ENCODE results near the gene BCL2L2.

BCL2L2 gene

DNA sequence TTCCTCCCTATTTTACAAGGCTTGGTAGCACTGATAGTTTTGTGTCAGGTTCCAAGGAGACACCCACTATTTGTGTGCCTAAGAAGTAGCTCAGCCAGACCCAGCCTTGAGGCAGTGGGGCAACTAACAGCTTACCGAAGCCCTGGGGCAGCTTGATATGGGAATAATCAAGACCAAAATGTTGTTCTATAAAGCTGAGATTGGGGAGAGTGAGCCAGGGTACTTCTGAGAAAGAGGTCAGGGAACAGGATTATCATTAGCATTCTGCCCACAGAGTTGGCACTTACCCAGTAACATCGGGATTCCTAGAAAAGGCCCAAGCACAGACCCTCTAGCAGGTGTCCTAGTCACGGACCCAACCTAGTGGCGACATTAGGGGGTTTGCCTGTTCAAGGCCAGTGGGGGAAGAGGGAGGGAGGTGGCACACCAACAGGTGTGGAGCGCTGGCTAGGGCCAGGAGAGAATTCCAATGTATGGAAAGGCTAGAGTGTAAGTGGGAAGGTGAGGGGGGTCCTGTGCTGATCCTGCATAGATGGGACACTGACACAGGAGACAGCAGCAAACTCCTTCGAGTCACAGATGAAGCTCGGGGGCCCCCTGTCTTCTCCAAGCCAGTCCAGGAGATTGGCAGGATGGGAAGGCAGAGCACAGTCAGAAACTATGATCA, 8.9 kb upstream of the BCL2L2 start:
- peaks cover 4 to 24% of the 10 kb centered on the region in 2 experiments for H3K36me3 ChIP-seq (ENCODE audit: control insufficient read depth in 2 of 2, insufficient read depth in 1 of 2, low read length in 2 of 2)
- no peak for TF ChIP-seq REPIN1 (tag by site-specific recombination; IDR thresholded peaks at IDR 0.05; ENCODE audit: low read depth)
- no peak for TF ChIP-seq ZNF23 (tag by site-specific recombination; IDR thresholded peaks at IDR 0.05; ENCODE audit: borderline replicate concordance)
- peak; percentile 67 for TF ChIP-seq SCRT2 (tag by site-specific recombination; IDR thresholded peaks at IDR 0.05)
- TF ChIP-seq KLF7 (tag by site-specific recombination; IDR thresholded peaks at IDR 0.05; ENCODE audit: borderline replicate concordance) = no peak
- no peak for TF ChIP-seq SP7 (tag by site-specific recombination; IDR thresholded peaks at IDR 0.05)
- no peak for TF ChIP-seq ZNF211 (tag by site-specific recombination; IDR thresholded peaks at IDR 0.05; ENCODE audit: low read depth)
- H3K4me3 ChIP-seq (ENCODE audit: low read depth, low read length) = no peak overlapping the region
- H3K9me3 ChIP-seq (ENCODE audit: control insufficient read depth, insufficient read depth, low read depth, low read length) = no peaks in the 10 kb centered on the region
- POLR2A ChIA-PET = interaction anchor here (1.1 to 2.1 kb wide), 3 partner anchors 8 to 25 kb away, joined by 3 to 8 read pairs (median 3); partner anchors contain the start of genes BCL2L2 and HOMEZ
- CTCF ChIA-PET = interaction anchor here (0.8 to 1.7 kb wide), 4 partner anchors 11 to 176 kb away, joined by 3 to 8 read pairs (median 4); partner anchors contain the start of gene HOMEZ
- peaks cover 7% of the 10 kb centered on the region; the same call in 1 of the 2 replicates for H3K4me1 ChIP-seq (ENCODE audit: control insufficient read depth, insufficient read depth, low read length)
- H3K27ac ChIP-seq (ENCODE audit: extremely low read depth, low read depth, low read length) = no peak overlapping the region

DNA sequence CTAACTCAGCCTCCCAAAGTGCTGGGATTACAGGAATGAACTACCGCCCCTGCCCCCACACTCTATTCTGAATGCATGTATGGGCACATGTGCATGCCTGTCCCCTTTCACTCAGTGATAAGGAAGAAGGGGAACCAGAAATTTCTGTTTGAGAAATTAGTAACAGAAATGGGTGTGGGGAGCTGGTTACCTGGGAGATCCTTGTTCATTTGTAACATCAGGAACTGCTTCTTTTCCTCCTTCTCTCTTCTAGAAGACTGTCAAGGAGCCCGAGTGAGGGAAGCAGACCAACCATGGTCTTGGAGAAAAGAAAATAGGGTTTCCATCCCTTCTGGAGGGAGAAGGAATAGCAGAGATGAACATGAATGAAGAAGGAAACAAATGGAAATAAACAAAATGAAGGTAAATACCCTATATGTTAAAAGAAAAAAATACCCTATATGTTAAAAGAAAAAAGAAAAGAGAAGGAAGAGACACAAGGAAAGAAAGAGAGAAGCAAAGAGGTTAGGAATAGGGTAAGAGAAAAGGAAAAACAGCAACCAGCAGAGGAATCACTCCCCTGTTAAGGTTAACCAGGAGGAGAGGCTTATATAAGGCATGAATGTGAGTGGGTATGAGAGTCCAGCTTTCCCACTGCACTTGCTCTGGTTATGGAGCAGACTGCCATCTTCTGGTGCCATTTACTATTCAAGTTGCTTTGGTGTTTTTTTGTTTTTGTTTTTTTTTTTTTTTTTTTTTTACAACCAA, 7.2 kb upstream of the BCL2L2 start:
- TF ChIP-seq ZNF654 (tag by site-specific recombination; IDR thresholded peaks at IDR 0.05; ENCODE audit: low read depth) (peak; percentile 20; the same call in 1 of the 2 replicates), ZNF792 (tag by site-specific recombination; IDR thresholded peaks at IDR 0.05) (no peak), OVOL3 (tag by site-specific recombination; IDR thresholded peaks at IDR 0.05) (no peak), ZBTB44 (tag by site-specific recombination; IDR thresholded peaks at IDR 0.05) (no peak), SCRT1 (tag by site-specific recombination; IDR thresholded peaks at IDR 0.05; ENCODE audit: borderline replicate concordance) (no peak), PRDM1 (tag by site-specific recombination; IDR thresholded peaks at IDR 0.05) (peak; percentile 31; the same call in 1 of the 2 replicates), SP2 (tag by site-specific recombination; IDR thresholded peaks at IDR 0.05) (no peak)
- TF ChIP-seq, protein P1, sequence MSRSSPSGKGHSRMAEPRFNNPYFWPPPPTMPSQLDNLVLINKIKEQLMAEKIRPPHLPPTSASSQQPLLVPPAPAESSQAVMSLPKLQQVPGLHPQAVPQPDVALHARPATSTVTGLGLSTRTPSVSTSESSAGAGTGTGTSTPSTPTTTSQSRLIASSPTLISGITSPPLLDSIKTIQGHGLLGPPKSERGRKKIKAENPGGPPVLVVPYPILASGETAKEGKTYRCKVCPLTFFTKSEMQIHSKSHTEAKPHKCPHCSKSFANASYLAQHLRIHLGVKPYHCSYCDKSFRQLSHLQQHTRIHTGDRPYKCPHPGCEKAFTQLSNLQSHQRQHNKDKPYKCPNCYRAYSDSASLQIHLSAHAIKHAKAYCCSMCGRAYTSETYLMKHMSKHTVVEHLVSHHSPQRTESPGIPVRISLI (tag by site-specific recombination; IDR thresholded peaks at IDR 0.05) = peak; percentile 87
- TF ChIP-seq, protein P2, sequence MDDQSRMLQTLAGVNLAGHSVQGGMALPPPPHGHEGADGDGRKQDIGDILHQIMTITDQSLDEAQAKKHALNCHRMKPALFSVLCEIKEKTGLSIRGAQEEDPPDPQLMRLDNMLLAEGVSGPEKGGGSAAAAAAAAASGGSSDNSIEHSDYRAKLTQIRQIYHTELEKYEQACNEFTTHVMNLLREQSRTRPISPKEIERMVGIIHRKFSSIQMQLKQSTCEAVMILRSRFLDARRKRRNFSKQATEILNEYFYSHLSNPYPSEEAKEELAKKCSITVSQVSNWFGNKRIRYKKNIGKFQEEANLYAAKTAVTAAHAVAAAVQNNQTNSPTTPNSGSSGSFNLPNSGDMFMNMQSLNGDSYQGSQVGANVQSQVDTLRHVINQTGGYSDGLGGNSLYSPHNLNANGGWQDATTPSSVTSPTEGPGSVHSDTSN (CRISPR knock-in tag; IDR thresholded peaks at IDR 0.05) = no peak
- TF ChIP-seq, protein P3, sequence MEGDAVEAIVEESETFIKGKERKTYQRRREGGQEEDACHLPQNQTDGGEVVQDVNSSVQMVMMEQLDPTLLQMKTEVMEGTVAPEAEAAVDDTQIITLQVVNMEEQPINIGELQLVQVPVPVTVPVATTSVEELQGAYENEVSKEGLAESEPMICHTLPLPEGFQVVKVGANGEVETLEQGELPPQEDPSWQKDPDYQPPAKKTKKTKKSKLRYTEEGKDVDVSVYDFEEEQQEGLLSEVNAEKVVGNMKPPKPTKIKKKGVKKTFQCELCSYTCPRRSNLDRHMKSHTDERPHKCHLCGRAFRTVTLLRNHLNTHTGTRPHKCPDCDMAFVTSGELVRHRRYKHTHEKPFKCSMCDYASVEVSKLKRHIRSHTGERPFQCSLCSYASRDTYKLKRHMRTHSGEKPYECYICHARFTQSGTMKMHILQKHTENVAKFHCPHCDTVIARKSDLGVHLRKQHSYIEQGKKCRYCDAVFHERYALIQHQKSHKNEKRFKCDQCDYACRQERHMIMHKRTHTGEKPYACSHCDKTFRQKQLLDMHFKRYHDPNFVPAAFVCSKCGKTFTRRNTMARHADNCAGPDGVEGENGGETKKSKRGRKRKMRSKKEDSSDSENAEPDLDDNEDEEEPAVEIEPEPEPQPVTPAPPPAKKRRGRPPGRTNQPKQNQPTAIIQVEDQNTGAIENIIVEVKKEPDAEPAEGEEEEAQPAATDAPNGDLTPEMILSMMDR (tag by site-specific recombination; IDR thresholded peaks at IDR 0.05) = peak; percentile 39; the same call in 1 of the 2 replicates
- ChIA-PET POLR2A (interaction anchor here (2.1 kb wide), 1 partner anchor 13 kb away, joined by 8 read pairs; the partner anchor contains the start of gene HOMEZ), CTCF (interaction anchor here (0.8 to 3.3 kb wide), 4 partner anchors 30 to 178 kb away, joined by 4 to 11 read pairs (median 5); no protein-coding TSS in a partner anchor)
- H3K27ac ChIP-seq (ENCODE audit: extremely low read depth, low read depth, low read length) = no peak overlapping the region
- H3K9me3 ChIP-seq (ENCODE audit: control insufficient read depth, insufficient read depth, low read depth, low read length) = no peaks in the 10 kb centered on the region
- peaks cover 4 to 24% of the 10 kb centered on the region in 2 experiments for H3K36me3 ChIP-seq (ENCODE audit: control insufficient read depth in 2 of 2, insufficient read depth in 1 of 2, low read length in 2 of 2)
- no peak overlapping the region for H3K4me3 ChIP-seq (ENCODE audit: low read depth, low read length)
- H3K4me1 ChIP-seq (ENCODE audit: control insufficient read depth, insufficient read depth, low read length) = peaks cover 7% of the 10 kb centered on the region; the same call in 1 of the 2 replicates

All from HEK293 (cell line).